H1 (cell line): ENCODE measurements around the gene ZFP1. TPM values are rescaled to one million over a fixed set of nuclear protein-coding genes. Genes with fewer than 3 reads are reported as not detected.

Experiments
- CTCF ChIA-PET: fragments of 300-600 bp; sonication (Branson Sonifier 250); formaldehyde crosslinking; loops from one replicate; lab custom pipeline; 2021; ENCODE audit not compliant: partially characterized antibody; lab: Charles Lee
- POLR2A ChIA-PET: fragments of 300-600 bp; sonication (Branson Sonifier 250); formaldehyde crosslinking; loops from one replicate; lab custom pipeline; 2021; ENCODE audit warnings: inconsistent platforms; ENCODE audit not compliant: partially characterized antibody; lab: Charles Lee
- DNase-seq, 2 experiments: peaks; one replicate each; pipeline versions ENCODE4 v3.0.0 to v3.0.0-alpha.2; 2010 to 2022; ENCODE audit warnings: low spot score in 2 of 2, low read depth in 1 of 2, mixed read lengths in 1 of 2
- FAIRE-seq: peaks from 2 replicates; lab custom pipeline; 2011; peaks lifted over from hg19 to GRCh38; lab: Jason Lieb, UNC
- H2AFZ ChIP-seq: 2 replicates; pipeline ENCODE4 v1.8.1; 2012; ENCODE audit warnings: low read length, inconsistent platforms
- H2AK5ac ChIP-seq: 2 replicates; pipeline ENCODE4 v1.6.1; 2013; ENCODE audit warnings: low read depth, low read length
- H2BK120ac ChIP-seq: replicated peaks from 2 replicates; pipeline ENCODE3; 2013; ENCODE audit warnings: low read depth, low read length, inconsistent platforms
- H2BK12ac ChIP-seq: 2 replicates; pipeline ENCODE4 v1.6.1; 2013; ENCODE audit warnings: low read depth, low read length
- H2BK15ac ChIP-seq: 2 replicates; pipeline ENCODE4 v1.6.1; 2013; ENCODE audit warnings: low read length
- H2BK20ac ChIP-seq: 2 replicates; pipeline ENCODE4 v1.6.1; 2013; ENCODE audit warnings: low read length
- H2BK5ac ChIP-seq: 2 replicates; pipeline ENCODE4 v1.6.1; 2013; ENCODE audit warnings: low read depth, low read length
- H3K14ac ChIP-seq: 2 replicates; pipeline ENCODE4 v1.6.1; 2013; ENCODE audit warnings: inconsistent platforms; ENCODE audit not compliant: insufficient read length
- H3K18ac ChIP-seq: 2 replicates; pipeline ENCODE4 v1.6.1; 2013; ENCODE audit warnings: low read length; ENCODE audit errors: extremely low read depth
- H3K23ac ChIP-seq: 2 replicates; pipeline ENCODE4 v1.6.1; 2013; ENCODE audit warnings: inconsistent platforms; ENCODE audit not compliant: insufficient read length
- H3K23me2 ChIP-seq: 2 replicates; pipeline ENCODE4 v1.6.1; 2013; ENCODE audit warnings: low read depth, low read length
- H3K27ac ChIP-seq: 2 replicates; pipeline ENCODE4 v1.6.1; 2011; ENCODE audit warnings: low read depth, low read length, inconsistent platforms
- H3K27me3 ChIP-seq, 4 experiments: replicated peaks in 1 of 4; 1 replicate in 1 of 4; 2 replicates in 3 of 4; pipeline versions ENCODE4 v1.6.1 to v1.8.1; 2011 to 2013; ENCODE audit warnings: low read length in 3 of 4, mild to moderate bottlenecking in 3 of 4, inconsistent platforms in 2 of 4, mixed read lengths in 2 of 4, moderate library complexity in 1 of 4; ENCODE audit not compliant: control insufficient read depth in 3 of 4, insufficient read depth in 3 of 4; ENCODE audit errors: extremely low read depth in 1 of 4
- H3K36me3 ChIP-seq, 4 experiments: 2 replicates each; pipeline versions ENCODE4 v1.6.1 to v1.8.1; 2011 to 2013; ENCODE audit warnings: mild to moderate bottlenecking in 4 of 4, low read length in 3 of 4, moderate library complexity in 2 of 4, control low read depth in 1 of 4, inconsistent platforms in 1 of 4; ENCODE audit not compliant: insufficient read depth in 4 of 4, control insufficient read depth in 2 of 4
- H3K4ac ChIP-seq: replicated peaks from 2 replicates; pipeline ENCODE3; 2013; ENCODE audit warnings: low read length, low read depth, mixed read lengths, inconsistent platforms; ENCODE audit not compliant: insufficient read length
- H3K4me1 ChIP-seq, 4 experiments: replicated peaks in 1 of 4; 1 replicate in 1 of 4; 2 replicates in 3 of 4; pipeline versions ENCODE4 v1.6.1 to v1.8.1; 2011 to 2013; ENCODE audit warnings: low read length in 3 of 4, inconsistent platforms in 2 of 4, mixed read lengths in 1 of 4; ENCODE audit not compliant: insufficient read depth in 4 of 4, control insufficient read depth in 3 of 4
- H3K4me2 ChIP-seq, 2 experiments: 2 replicates each; pipeline versions ENCODE4 v1.6.1 to v1.8.1; 2011 to 2013; ENCODE audit warnings: low read depth in 2 of 2, low read length in 2 of 2, control low read depth in 1 of 2, inconsistent platforms in 1 of 2, mild to moderate bottlenecking in 1 of 2; ENCODE audit not compliant: insufficient read depth in 1 of 2
- H3K4me3 ChIP-seq, 4 experiments: fragments of 200-600, 300-600 bp in 1 of 4; sonication (generic), shearing (Covaris generic), sonication (Bioruptor Twin) in 1 of 4; 2 replicates each; pipeline versions ENCODE4 v1.5.1 to v1.8.1; 2011 to 2016; ENCODE audit warnings: low read length in 4 of 4, low read depth in 3 of 4, control low read depth in 2 of 4, inconsistent platforms in 2 of 4, mild to moderate bottlenecking in 2 of 4, mixed read lengths in 1 of 4, moderate library complexity in 1 of 4; ENCODE audit not compliant: insufficient read depth in 2 of 4; ENCODE audit errors: extremely low read depth in 1 of 4
- H3K56ac ChIP-seq: replicated peaks from 2 replicates; pipeline ENCODE3; 2013; ENCODE audit warnings: low read depth, mild to moderate bottlenecking, mixed read lengths, low read length, inconsistent platforms; ENCODE audit not compliant: insufficient read length
- H3K79me1 ChIP-seq: 2 replicates; pipeline ENCODE4 v1.6.1; 2013; ENCODE audit warnings: low read depth, low read length, control low read depth
- H3K79me2 ChIP-seq, 2 experiments: 2 replicates each; pipeline versions ENCODE4 v1.6.1 to v1.8.1; 2012 to 2013; ENCODE audit warnings: low read length in 2 of 2, mild to moderate bottlenecking in 2 of 2, inconsistent platforms in 1 of 2; ENCODE audit not compliant: insufficient read depth in 2 of 2, control insufficient read depth in 1 of 2
- H3K9ac ChIP-seq, 4 experiments: replicated peaks in 1 of 4; 1 replicate in 1 of 4; 2 replicates in 3 of 4; pipeline versions ENCODE4 v1.6.1 to v1.8.1; 2011 to 2013; ENCODE audit warnings: low read depth in 3 of 4, low read length in 3 of 4, control low read depth in 2 of 4, mild to moderate bottlenecking in 2 of 4, moderate library complexity in 2 of 4, inconsistent platforms in 1 of 4; ENCODE audit errors: extremely low read depth in 1 of 4
- H3K9me3 ChIP-seq, 2 experiments: 2 replicates each; pipeline versions ENCODE4 v1.6.1 to v1.8.1; 2012 to 2013; ENCODE audit warnings: mild to moderate bottlenecking in 2 of 2, moderate library complexity in 2 of 2, control low read depth in 1 of 2, inconsistent platforms in 1 of 2, low read depth in 1 of 2, low read length in 1 of 2, mixed read lengths in 1 of 2; ENCODE audit not compliant: insufficient read depth in 2 of 2
- H4K20me1 ChIP-seq, 2 experiments: replicated peaks in 1 of 2; 2 replicates each; pipeline versions ENCODE3 to v1.8.1; 2011 to 2013; ENCODE audit warnings: inconsistent platforms in 2 of 2, low read length in 2 of 2, mild to moderate bottlenecking in 1 of 2; ENCODE audit not compliant: insufficient read depth in 2 of 2, control insufficient read depth in 1 of 2
- H4K5ac ChIP-seq: 2 replicates; pipeline ENCODE4 v1.6.1; 2013; ENCODE audit warnings: low read length, low read depth, mixed read lengths, inconsistent platforms; ENCODE audit not compliant: insufficient read length
- H4K8ac ChIP-seq: 2 replicates; pipeline ENCODE4 v1.8.0; 2013; ENCODE audit warnings: mild to moderate bottlenecking, moderate library complexity, low read length, inconsistent platforms; ENCODE audit not compliant: insufficient read depth; ENCODE audit errors: extremely low read depth
- H4K91ac ChIP-seq: replicated peaks from 2 replicates; pipeline ENCODE3; 2013; ENCODE audit warnings: low read length, mixed read lengths, inconsistent platforms; ENCODE audit not compliant: insufficient read length
- RAD21 ChIP-seq, 2 experiments: IDR thresholded peaks in 1 of 2; conservative IDR thresholded peaks in 1 of 2; 2 replicates each; pipeline ENCODE4 v1.6.1; 2011; ENCODE audit warnings: low read depth in 2 of 2, low read length in 2 of 2, improper control_type of control experiment in 1 of 2, inconsistent platforms in 1 of 2, mild to moderate bottlenecking in 1 of 2, moderate library complexity in 1 of 2
- RFX5 ChIP-seq: IDR thresholded peaks from 2 replicates; pipeline ENCODE4 v1.6.1; 2011; ENCODE audit warnings: low read depth, low read length, improper control_type of control experiment, borderline replicate concordance
- WGBS, 2 experiments: shearing (Covaris generic) in 1 of 2; methylation state at CpG; one replicate each; pipeline versions ENCODE4 v1.1.6 to v1.1.7; 2013 to 2015; ENCODE audit warnings: low lambda C conversion rate in 2 of 2, mixed read lengths in 2 of 2, inconsistent platforms in 1 of 2, low coverage in 1 of 2, missing lambda C conversion rate in 1 of 2; ENCODE audit not compliant: insufficient replicate concordance in 2 of 2, insufficient coverage in 1 of 2, insufficient read length in 1 of 2; ENCODE audit errors: extremely low coverage in 1 of 2, missing lambda C conversion rate in 1 of 2; 5-methylcytosine and 5-hydroxymethylcytosine counted together
- polyA plus RNA-seq, 7 experiments: library from polyadenylated mRNA; depleted of rRNA in 3 of 7; stranded (reverse) in 5 of 7; unstranded in 2 of 7; fragments of >200 nt in 5 of 7; fragments of 200-250 nt in 2 of 7; gene quantifications; 1 replicate in 5 of 7; 2 replicates in 1 of 7; 4 replicates in 1 of 7; pipeline versions ENCODE4 v1.2.1 to v1.2.3, GENCODE V29; 2011 to 2013; ENCODE audit warnings: missing spikeins in 2 of 7, mixed read lengths in 2 of 7
- total RNA-seq: library from RNA; stranded (reverse); fragmentation: NEBNext Ultra II Directional; extraction: Animal tissue kit (Norgen Biotek cat#: 25700); gene quantifications from 2 replicates; pipeline ENCODE4 v1.2.1, GENCODE V29; 2021
- TF ChIP-seq, protein P1 (sequence below), 3 experiments: IDR thresholded peaks; 1 replicate in 2 of 3; 2 replicates in 1 of 3; pipeline versions ENCODE4 v1.5.1 to v1.6.1; 2011; ENCODE audit warnings: low read length in 3 of 3, mild to moderate bottlenecking in 3 of 3, inconsistent platforms in 2 of 3, low read depth in 1 of 3, moderate library complexity in 1 of 3; ENCODE audit not compliant: insufficient read depth in 1 of 3; ENCODE audit errors: control extremely low read depth in 1 of 3

Gene ZFP1
- total and polyA plus RNA-seq, 2 of the 8 experiments (the other 6 are each of a cell fraction or from before 2014, with no cell fraction given): 4.0 to 11.2 TPM

DNA sequence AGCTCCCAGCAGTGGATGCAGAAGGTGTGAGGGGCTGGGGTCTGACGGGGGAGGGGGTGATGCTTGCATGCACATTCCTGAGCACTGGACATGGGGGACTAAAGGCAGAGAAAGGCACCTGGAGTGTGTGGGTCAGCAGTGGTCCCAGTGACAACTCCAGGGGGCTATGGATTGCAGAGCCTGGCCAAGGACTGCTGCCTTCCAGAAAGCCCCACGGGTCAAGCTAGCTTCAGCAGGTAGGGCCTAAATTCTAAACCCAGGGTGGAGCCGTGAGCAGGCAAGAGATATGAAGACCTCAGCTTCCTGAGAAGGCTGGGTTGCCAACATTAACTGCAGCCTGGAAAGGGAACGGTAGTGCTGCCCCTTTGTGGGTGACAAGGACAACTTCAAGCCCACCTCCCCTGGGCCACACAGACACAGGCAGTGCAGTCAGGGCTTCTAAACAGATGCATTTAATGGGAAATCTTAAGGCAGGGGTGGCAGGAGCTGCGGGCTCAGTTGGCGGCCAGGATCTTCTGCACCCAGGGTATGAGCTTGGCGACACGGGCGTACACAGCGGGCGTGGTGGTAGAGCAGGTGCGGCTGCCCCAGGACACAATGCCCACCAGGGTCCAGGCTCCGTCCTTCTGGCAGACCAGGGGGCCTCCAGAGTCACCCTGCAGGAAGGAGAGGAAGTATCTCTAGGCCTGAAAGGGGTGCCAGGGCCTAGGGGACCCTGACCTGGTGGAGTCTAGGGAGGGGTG lies 55.5 kb downstream of the ZFP1 start:
- Histone ChIP-seq H3K79me2 (no peaks in the 10 kb centered on the region), H2BK120ac (no peak overlapping the region), H3K4ac (no peak overlapping the region), H3K23ac (no peak overlapping the region), H4K91ac (no peak overlapping the region), H4K20me1 (no peaks in the 10 kb centered on the region), H2AK5ac (no peak overlapping the region), H3K27ac (no peak overlapping the region), H2BK15ac (no peak overlapping the region), H3K4me1 (no peaks in the 10 kb centered on the region), H3K4me2 (no peak overlapping the region), H3K79me1 (no peaks in the 10 kb centered on the region), H3K18ac (no peak overlapping the region; the same call in 1 of the 2 replicates), H3K27me3 (no peaks in the 10 kb centered on the region), H3K9ac (no peak overlapping the region), H2AFZ (no peak overlapping the region), H3K9me3 (no peaks in the 10 kb centered on the region), H3K56ac (no peak overlapping the region), H4K5ac (no peak overlapping the region), H4K8ac (peak overlapping the region; percentile 28), H3K14ac (no peak overlapping the region), H2BK12ac (no peak overlapping the region), H2BK5ac (no peak overlapping the region), H2BK20ac (no peak overlapping the region), H3K4me3 (no peak overlapping the region), H3K36me3 (no peaks in the 10 kb centered on the region), H3K23me2 (no peaks in the 10 kb centered on the region)
- FAIRE-seq (no peak), DNase-seq (no peak)
- 82% methylated on average over 12 of the region's 13 CpGs; no CpG with 5 or more reads in 1 of the 2 experiments for WGBS, 2 experiments
- TF ChIP-seq, protein P1, sequence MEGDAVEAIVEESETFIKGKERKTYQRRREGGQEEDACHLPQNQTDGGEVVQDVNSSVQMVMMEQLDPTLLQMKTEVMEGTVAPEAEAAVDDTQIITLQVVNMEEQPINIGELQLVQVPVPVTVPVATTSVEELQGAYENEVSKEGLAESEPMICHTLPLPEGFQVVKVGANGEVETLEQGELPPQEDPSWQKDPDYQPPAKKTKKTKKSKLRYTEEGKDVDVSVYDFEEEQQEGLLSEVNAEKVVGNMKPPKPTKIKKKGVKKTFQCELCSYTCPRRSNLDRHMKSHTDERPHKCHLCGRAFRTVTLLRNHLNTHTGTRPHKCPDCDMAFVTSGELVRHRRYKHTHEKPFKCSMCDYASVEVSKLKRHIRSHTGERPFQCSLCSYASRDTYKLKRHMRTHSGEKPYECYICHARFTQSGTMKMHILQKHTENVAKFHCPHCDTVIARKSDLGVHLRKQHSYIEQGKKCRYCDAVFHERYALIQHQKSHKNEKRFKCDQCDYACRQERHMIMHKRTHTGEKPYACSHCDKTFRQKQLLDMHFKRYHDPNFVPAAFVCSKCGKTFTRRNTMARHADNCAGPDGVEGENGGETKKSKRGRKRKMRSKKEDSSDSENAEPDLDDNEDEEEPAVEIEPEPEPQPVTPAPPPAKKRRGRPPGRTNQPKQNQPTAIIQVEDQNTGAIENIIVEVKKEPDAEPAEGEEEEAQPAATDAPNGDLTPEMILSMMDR (IDR thresholded peaks at IDR 0.05; ENCODE audit: control extremely low read depth in 1 of 3, insufficient read depth in 1 of 3, low read depth in 1 of 3, low read length in 3 of 3): 0 out of 4 replicates have a peak, but pooled peaks of 1 of the 3 experiments have one; percentile 9
- TF ChIP-seq RFX5 (no peak), RAD21 (IDR thresholded peaks at IDR 0.05 in 1 of 2, conservative IDR thresholded peaks at IDR 0.05 in 1 of 2; ENCODE audit: low read depth in 2 of 2, low read length in 2 of 2) (peak in 1 of 2 experiments; percentile 36; a peak in 2 of 4 replicates)
- ChIA-PET CTCF (interaction anchor here (0.6 to 10.4 kb wide), 6 partner anchors 12 to 198 kb away, joined by 3 to 157 read pairs (median 4); partner anchors contain the start of gene CTRB1), POLR2A (interaction anchor here (1.1 to 2.1 kb wide), 2 partner anchors 18 to 138 kb away, joined by 3 to 9 read pairs; no protein-coding TSS in a partner anchor)
